LNCAP (cell line): ENCODE results near the gene PIR.

ENCODE experiments used
- CTCF ChIP-seq: fragments of 450-650 bp; IDR thresholded peaks from 2 replicates; pipeline ENCODE4 v1.5.1; 2017; ENCODE audit warnings: mild to moderate bottlenecking

The PIR gene

GRCh38 chrX:15493118-15493962, at the start of gene PIR:
Gene PIR (minus strand): TSS chrX:15493333. CDS start chrX:15491257, 2,076 bp downstream.
- TF ChIP-seq CTCF, result peak; percentile 59

- TF ChIP-seq CTCF, result no peak
Observed at GRCh38 chrX:15530318-15530717, 37.2 kb upstream of the PIR start.

GRCh38 chrX:15529165-15529564, 36.0 kb upstream of the PIR start:
- TF ChIP-seq CTCF, result no peak

GRCh38 chrX:15525664-15526416, 32.7 kb upstream of the PIR start:
- TF ChIP-seq CTCF, result no peak

GRCh38 chrX:15524417-15524816, 31.3 kb upstream of the PIR start:
- TF ChIP-seq CTCF, result no peak

GRCh38 chrX:15523088-15523487, 30.0 kb upstream of the PIR start:
- no peak for TF ChIP-seq CTCF

GRCh38 chrX:15522464-15522863, 29.3 kb upstream of the PIR start:
- TF ChIP-seq CTCF, result no peak
